GM19043 (cell line): Measurements from ENCODE around the gene PRICKLE1.
A peak's percentile ranks its signal among the peaks of the same experiment; 100 is the strongest.

Source experiments
- ATAC-seq: cut with Tn5 transposase; IDR thresholded peaks from one replicate; pipeline ENCODE4 v1.9.1; 2021; ENCODE audit warnings: low read depth; ENCODE audit not compliant: unreplicated experiment

The PRICKLE1 gene

GRCh38 chr12:42590330-42590934, 886 bp upstream of the PRICKLE1 start:
- no peak for ATAC-seq

- no peak for ATAC-seq
Observed at GRCh38 chr12:42588524-42589464, 752 bp downstream of the PRICKLE1 start.

- no peak for ATAC-seq
Observed at GRCh38 chr12:42587601-42588523, 1.7 kb downstream of the PRICKLE1 start.

- ATAC-seq, result no peak
Observed at GRCh38 chr12:42586268-42586667, 3.3 kb downstream of the PRICKLE1 start.

GRCh38 chr12:42585841-42586216, 3.7 kb downstream of the PRICKLE1 start:
- no peak for ATAC-seq

GRCh38 chr12:42585154-42585840, 4.2 kb downstream of the PRICKLE1 start:
- ATAC-seq, result no peak

- no peak for ATAC-seq
Observed at GRCh38 chr12:42584651-42585111, 4.9 kb downstream of the PRICKLE1 start.

GRCh38 chr12:42583016-42583415, 6.5 kb downstream of the PRICKLE1 start:
- no peak for ATAC-seq

GRCh38 chr12:42582498-42582897, 7.0 kb downstream of the PRICKLE1 start:
- ATAC-seq, result no peak

GRCh38 chr12:42582050-42582449, 7.5 kb downstream of the PRICKLE1 start:
- ATAC-seq, result no peak

GRCh38 chr12:42576374-42576773, 13.2 kb downstream of the PRICKLE1 start:
- no peak for ATAC-seq

GRCh38 chr12:42575717-42576116, 13.8 kb downstream of the PRICKLE1 start:
- no peak for ATAC-seq

GRCh38 chr12:42574851-42575266, 14.7 kb downstream of the PRICKLE1 start:
- no peak for ATAC-seq

GRCh38 chr12:42571327-42572009, 18.1 kb downstream of the PRICKLE1 start:
- ATAC-seq, result no peak

GRCh38 chr12:42570076-42570475, 19.5 kb downstream of the PRICKLE1 start:
- no peak for ATAC-seq

GRCh38 chr12:42568952-42569915, 20.3 kb downstream of the PRICKLE1 start:
- ATAC-seq, result peak; percentile 67

- no peak for ATAC-seq
Observed at GRCh38 chr12:42565633-42566032, 23.9 kb downstream of the PRICKLE1 start.

- ATAC-seq, result no peak
Observed at GRCh38 chr12:42564996-42565395, 24.6 kb downstream of the PRICKLE1 start.
